Liver (tissue), 9 donors: ENCODE measurements around the gene PKD2. TPM values are rescaled to one million over a fixed set of nuclear protein-coding genes. Genes with fewer than 3 reads are reported as not detected.

Experiments
- DNase-seq: peaks from one replicate; pipeline ENCODE4 v3.0.0-alpha.2; 2017; ENCODE audit warnings: low spot score
- H3K27ac ChIP-seq, 2 donors: one replicate each; pipeline ENCODE4 v1.7.0; 2013; ENCODE audit warnings: inconsistent platforms in 2 of 2, low read length in 2 of 2, control low read depth in 1 of 2, low read depth in 1 of 2, mild to moderate bottlenecking in 1 of 2
- H3K27me3 ChIP-seq, 4 donors: one replicate each; pipeline versions ENCODE4 v1.6.1 to v1.7.0; 2013; ENCODE audit warnings: low read length in 3 of 4, inconsistent platforms in 1 of 4, mild to moderate bottlenecking in 1 of 4, moderate library complexity in 1 of 4; ENCODE audit not compliant: control insufficient read depth in 4 of 4, insufficient read depth in 4 of 4
- H3K36me3 ChIP-seq, 4 donors: one replicate each; pipeline versions ENCODE4 v1.6.1 to v1.7.0; 2013; ENCODE audit warnings: low read length in 3 of 4, mild to moderate bottlenecking in 3 of 4, low read depth in 1 of 4, moderate library complexity in 1 of 4; ENCODE audit not compliant: control insufficient read depth in 4 of 4, insufficient read depth in 3 of 4
- H3K4me1 ChIP-seq, 4 donors: one replicate each; pipeline versions ENCODE4 v1.6.1 to v1.7.0; 2013; ENCODE audit warnings: low read length in 3 of 4, mild to moderate bottlenecking in 3 of 4, moderate library complexity in 1 of 4; ENCODE audit not compliant: control insufficient read depth in 4 of 4, insufficient read depth in 4 of 4
- H3K4me3 ChIP-seq, 3 donors: one replicate each; pipeline versions ENCODE4 v1.6.1 to v1.7.0; 2013; ENCODE audit warnings: low read length in 3 of 3, control low read depth in 1 of 3, low read depth in 1 of 3, mild to moderate bottlenecking in 1 of 3
- H3K9ac ChIP-seq, 2 donors: one replicate each; pipeline ENCODE4 v1.7.0; 2013; ENCODE audit warnings: low read length in 2 of 2, mild to moderate bottlenecking in 2 of 2, moderate library complexity in 2 of 2, control low read depth in 1 of 2, low read depth in 1 of 2
- H3K9me3 ChIP-seq, 4 donors: one replicate each; pipeline versions ENCODE4 v1.6.1 to v1.7.0; 2013; ENCODE audit warnings: low read length in 3 of 4; ENCODE audit not compliant: control insufficient read depth in 4 of 4
- EGR1 ChIP-seq, 2 donors: IDR thresholded peaks; 2 replicates each; pipeline ENCODE4 v1.6.1; 2016 to 2018; ENCODE audit warnings: antibody characterized with exemption in 2 of 2, low read depth in 2 of 2
- FOXA1 ChIP-seq: IDR thresholded peaks from 2 replicates; pipeline ENCODE4 v1.6.1; 2016; ENCODE audit warnings: antibody characterized with exemption
- FOXA2 ChIP-seq: IDR thresholded peaks from 2 replicates; pipeline ENCODE4 v1.6.1; 2016; ENCODE audit warnings: antibody characterized with exemption
- GABPA ChIP-seq, 2 donors: IDR thresholded peaks in 1 of 2; conservative IDR thresholded peaks in 1 of 2; 2 replicates each; pipeline ENCODE4 v1.6.1; 2016; ENCODE audit warnings: antibody characterized with exemption in 2 of 2, mild to moderate bottlenecking in 1 of 2, moderate library complexity in 1 of 2
- HNF4A ChIP-seq, 2 donors: conservative IDR thresholded peaks; 2 replicates each; pipeline ENCODE4 v1.6.1; 2016; ENCODE audit warnings: antibody characterized with exemption in 2 of 2, mild to moderate bottlenecking in 2 of 2
- HNF4G ChIP-seq: IDR thresholded peaks from 2 replicates; pipeline ENCODE4 v1.6.1; 2016; ENCODE audit warnings: antibody characterized with exemption
- JUND ChIP-seq, 2 donors: IDR thresholded peaks; 2 replicates each; pipeline ENCODE4 v1.6.1; 2016; ENCODE audit warnings: antibody characterized with exemption in 2 of 2
- NR2F2 ChIP-seq: IDR thresholded peaks from 2 replicates; pipeline ENCODE4 v1.6.1; 2016; ENCODE audit warnings: antibody characterized with exemption
- RAD21 ChIP-seq, 2 donors: IDR thresholded peaks; 2 replicates each; pipeline ENCODE4 v1.6.1; 2016; ENCODE audit warnings: antibody characterized with exemption in 2 of 2, mild to moderate bottlenecking in 2 of 2
- REST ChIP-seq: IDR thresholded peaks from 2 replicates; pipeline ENCODE4 v1.6.1; 2016; ENCODE audit warnings: antibody characterized with exemption, mild to moderate bottlenecking
- RXRA ChIP-seq, 2 donors: IDR thresholded peaks; 2 replicates each; pipeline ENCODE4 v1.6.1; 2017 to 2018; ENCODE audit warnings: antibody characterized with exemption in 2 of 2, mild to moderate bottlenecking in 1 of 2
- SP1 ChIP-seq: IDR thresholded peaks from 2 replicates; pipeline ENCODE4 v1.6.1; 2018; ENCODE audit warnings: antibody characterized with exemption, mild to moderate bottlenecking
- TAF1 ChIP-seq: conservative IDR thresholded peaks from 2 replicates; pipeline ENCODE4 v1.6.1; 2016; ENCODE audit warnings: antibody characterized with exemption, mild to moderate bottlenecking
- YY1 ChIP-seq: IDR thresholded peaks from 2 replicates; pipeline ENCODE4 v1.6.1; 2016; ENCODE audit warnings: antibody characterized with exemption, mild to moderate bottlenecking
- ZBTB33 ChIP-seq: IDR thresholded peaks from 2 replicates; pipeline ENCODE4 v1.6.1; 2016; ENCODE audit warnings: antibody characterized with exemption
- WGBS: extraction: QIAGEN DNeasy Blood & Tissue Kit; methylation state at CpG from one replicate; pipeline ENCODE4 v1.1.7; 2013; 5-methylcytosine and 5-hydroxymethylcytosine counted together
- polyA plus RNA-seq, 2 donors: library from polyadenylated mRNA; stranded (reverse) in 1 of 2; unstranded in 1 of 2; fragments of 200-250 nt in 1 of 2; fragments of >200 nt in 1 of 2; fragmentation: Nextera tagmentation in 1 of 2; extraction: Ambion mirVana in 1 of 2; gene quantifications; one replicate each; pipeline versions ENCODE4 v1.2.1 to v1.2.3, GENCODE V29; 2013 to 2015
- total RNA-seq, 2 donors: library from RNA; depleted of rRNA; stranded (reverse); fragments of >200 nt; gene quantifications; one replicate each; pipeline ENCODE4 v1.2.3, GENCODE V29; 2014
- TF ChIP-seq, protein P1 (sequence below): IDR thresholded peaks from 2 replicates; pipeline ENCODE4 v1.6.1; 2016; ENCODE audit warnings: antibody characterized with exemption
- TF ChIP-seq, protein P2 (sequence below): fragments of 150-350 bp; IDR thresholded peaks from 2 replicates; pipeline ENCODE4 v1.5.1; 2017; ENCODE audit warnings: improper control_type of control experiment, low read depth, low read length; ENCODE audit not compliant: missing input control
- TF ChIP-seq, protein P3 (sequence below): IDR thresholded peaks from 2 replicates; pipeline ENCODE4 v1.6.1; 2016; ENCODE audit warnings: antibody characterized with exemption
- donor health status: healthy.
- donor health status: healthy.
- donor health status: healthy.
- donor health status: healthy.
- donor health status: healthy.

Gene PKD2
- total and polyA plus RNA-seq, 4 donors = 1.5 to 11.4 (median 7.1) TPM

- WGBS = 60% methylated on average over 3 of the region's 3 CpGs
- H3K9ac ChIP-seq = no peak overlapping the region
Measured at GRCh38 chr4:88106205-88106604, 98.8 kb downstream of the PKD2 start.

More at GRCh38 chr4:88106205-88106604, 98.8 kb downstream of the PKD2 start:
- Histone ChIP-seq H3K4me1 (peaks cover 10 to 48% (median 35%) of the 10 kb centered on the region in 4 donors), H3K27me3 (no peaks in the 10 kb centered on the region), H3K4me3 (peak overlapping the region in 1 of 3 donors; percentile 12), H3K9me3 (no peaks in the 10 kb centered on the region), H3K36me3 (no peaks in the 10 kb centered on the region), H3K27ac (peak overlapping the region; percentile 79 to 86)
- TF ChIP-seq HNF4G = no peak
- TF ChIP-seq ZBTB33 = no peak
- TF ChIP-seq, protein P1, sequence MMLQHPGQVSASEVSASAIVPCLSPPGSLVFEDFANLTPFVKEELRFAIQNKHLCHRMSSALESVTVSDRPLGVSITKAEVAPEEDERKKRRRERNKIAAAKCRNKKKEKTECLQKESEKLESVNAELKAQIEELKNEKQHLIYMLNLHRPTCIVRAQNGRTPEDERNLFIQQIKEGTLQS = no peak
- TF ChIP-seq JUND (IDR thresholded peaks at IDR 0.05) = no peak
- no peak for TF ChIP-seq RAD21 (IDR thresholded peaks at IDR 0.05)
- no peak for TF ChIP-seq HNF4A (conservative IDR thresholded peaks at IDR 0.05)
- TF ChIP-seq, protein P2, sequence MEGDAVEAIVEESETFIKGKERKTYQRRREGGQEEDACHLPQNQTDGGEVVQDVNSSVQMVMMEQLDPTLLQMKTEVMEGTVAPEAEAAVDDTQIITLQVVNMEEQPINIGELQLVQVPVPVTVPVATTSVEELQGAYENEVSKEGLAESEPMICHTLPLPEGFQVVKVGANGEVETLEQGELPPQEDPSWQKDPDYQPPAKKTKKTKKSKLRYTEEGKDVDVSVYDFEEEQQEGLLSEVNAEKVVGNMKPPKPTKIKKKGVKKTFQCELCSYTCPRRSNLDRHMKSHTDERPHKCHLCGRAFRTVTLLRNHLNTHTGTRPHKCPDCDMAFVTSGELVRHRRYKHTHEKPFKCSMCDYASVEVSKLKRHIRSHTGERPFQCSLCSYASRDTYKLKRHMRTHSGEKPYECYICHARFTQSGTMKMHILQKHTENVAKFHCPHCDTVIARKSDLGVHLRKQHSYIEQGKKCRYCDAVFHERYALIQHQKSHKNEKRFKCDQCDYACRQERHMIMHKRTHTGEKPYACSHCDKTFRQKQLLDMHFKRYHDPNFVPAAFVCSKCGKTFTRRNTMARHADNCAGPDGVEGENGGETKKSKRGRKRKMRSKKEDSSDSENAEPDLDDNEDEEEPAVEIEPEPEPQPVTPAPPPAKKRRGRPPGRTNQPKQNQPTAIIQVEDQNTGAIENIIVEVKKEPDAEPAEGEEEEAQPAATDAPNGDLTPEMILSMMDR = no peak
- TF ChIP-seq TAF1 = no peak
- TF ChIP-seq, protein P3, sequence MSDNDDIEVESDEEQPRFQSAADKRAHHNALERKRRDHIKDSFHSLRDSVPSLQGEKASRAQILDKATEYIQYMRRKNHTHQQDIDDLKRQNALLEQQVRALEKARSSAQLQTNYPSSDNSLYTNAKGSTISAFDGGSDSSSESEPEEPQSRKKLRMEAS = no peak
- TF ChIP-seq RXRA (IDR thresholded peaks at IDR 0.05) = no peak
- TF ChIP-seq NR2F2 = no peak
- TF ChIP-seq GABPA (IDR thresholded peaks at IDR 0.05 in 1 of 2, conservative IDR thresholded peaks at IDR 0.05 in 1 of 2) = no peak
- no peak for TF ChIP-seq SP1
- TF ChIP-seq REST = no peak
- TF ChIP-seq YY1 = no peak
- TF ChIP-seq FOXA1 = no peak
- TF ChIP-seq EGR1 (IDR thresholded peaks at IDR 0.05; ENCODE audit: low read depth in 2 of 2) = no peak
- TF ChIP-seq FOXA2 = no peak
- DNase-seq = no peak
